Ishikawa (cell line): ENCODE data around the gene CTSC.

Experiments
- CEBPB ChIP-seq: IDR thresholded peaks from 2 replicates; pipeline ENCODE4 v1.6.1; 2012
- EP300 ChIP-seq: IDR thresholded peaks from 2 replicates; pipeline ENCODE4 v1.6.1; 2012; ENCODE audit warnings: borderline replicate concordance
- RAD21 ChIP-seq: IDR thresholded peaks from 2 replicates; pipeline ENCODE4 v1.6.1; 2012; ENCODE audit warnings: low read depth
- TF ChIP-seq, protein P1 (sequence below): IDR thresholded peaks from 2 replicates; pipeline ENCODE4 v1.6.1; 2012
- TF ChIP-seq, protein P2 (sequence below): IDR thresholded peaks from 2 replicates; pipeline ENCODE4 v1.6.1; 2012; ENCODE audit warnings: low read depth, mild to moderate bottlenecking
- TF ChIP-seq, protein P3 (sequence below): IDR thresholded peaks from 2 replicates; pipeline ENCODE4 v1.6.1; 2012

DNA sequence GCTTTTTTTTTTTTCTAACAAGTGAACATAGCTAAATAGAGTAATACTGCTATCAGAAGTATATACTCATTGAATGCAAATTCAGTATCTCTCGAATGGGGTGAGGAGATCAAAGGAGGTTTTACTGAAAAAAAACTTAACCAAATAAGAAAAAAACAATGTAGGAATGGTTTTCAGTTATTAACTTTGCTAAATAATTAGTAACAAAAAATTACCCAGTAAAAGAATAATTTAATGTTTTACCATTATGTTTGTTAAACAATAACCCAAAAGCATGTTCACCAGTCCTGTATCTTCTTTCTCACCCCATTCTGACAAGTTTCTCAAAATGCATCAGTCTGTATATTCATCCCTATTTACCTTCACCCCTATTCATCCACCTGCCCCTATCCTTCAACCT, 22.6 kb upstream of the CTSC start:
- TF ChIP-seq, protein P1, sequence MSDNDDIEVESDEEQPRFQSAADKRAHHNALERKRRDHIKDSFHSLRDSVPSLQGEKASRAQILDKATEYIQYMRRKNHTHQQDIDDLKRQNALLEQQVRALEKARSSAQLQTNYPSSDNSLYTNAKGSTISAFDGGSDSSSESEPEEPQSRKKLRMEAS = no peak
- TF ChIP-seq, protein P2, sequence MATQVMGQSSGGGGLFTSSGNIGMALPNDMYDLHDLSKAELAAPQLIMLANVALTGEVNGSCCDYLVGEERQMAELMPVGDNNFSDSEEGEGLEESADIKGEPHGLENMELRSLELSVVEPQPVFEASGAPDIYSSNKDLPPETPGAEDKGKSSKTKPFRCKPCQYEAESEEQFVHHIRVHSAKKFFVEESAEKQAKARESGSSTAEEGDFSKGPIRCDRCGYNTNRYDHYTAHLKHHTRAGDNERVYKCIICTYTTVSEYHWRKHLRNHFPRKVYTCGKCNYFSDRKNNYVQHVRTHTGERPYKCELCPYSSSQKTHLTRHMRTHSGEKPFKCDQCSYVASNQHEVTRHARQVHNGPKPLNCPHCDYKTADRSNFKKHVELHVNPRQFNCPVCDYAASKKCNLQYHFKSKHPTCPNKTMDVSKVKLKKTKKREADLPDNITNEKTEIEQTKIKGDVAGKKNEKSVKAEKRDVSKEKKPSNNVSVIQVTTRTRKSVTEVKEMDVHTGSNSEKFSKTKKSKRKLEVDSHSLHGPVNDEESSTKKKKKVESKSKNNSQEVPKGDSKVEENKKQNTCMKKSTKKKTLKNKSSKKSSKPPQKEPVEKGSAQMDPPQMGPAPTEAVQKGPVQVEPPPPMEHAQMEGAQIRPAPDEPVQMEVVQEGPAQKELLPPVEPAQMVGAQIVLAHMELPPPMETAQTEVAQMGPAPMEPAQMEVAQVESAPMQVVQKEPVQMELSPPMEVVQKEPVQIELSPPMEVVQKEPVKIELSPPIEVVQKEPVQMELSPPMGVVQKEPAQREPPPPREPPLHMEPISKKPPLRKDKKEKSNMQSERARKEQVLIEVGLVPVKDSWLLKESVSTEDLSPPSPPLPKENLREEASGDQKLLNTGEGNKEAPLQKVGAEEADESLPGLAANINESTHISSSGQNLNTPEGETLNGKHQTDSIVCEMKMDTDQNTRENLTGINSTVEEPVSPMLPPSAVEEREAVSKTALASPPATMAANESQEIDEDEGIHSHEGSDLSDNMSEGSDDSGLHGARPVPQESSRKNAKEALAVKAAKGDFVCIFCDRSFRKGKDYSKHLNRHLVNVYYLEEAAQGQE = no peak
- TF ChIP-seq, protein P3, sequence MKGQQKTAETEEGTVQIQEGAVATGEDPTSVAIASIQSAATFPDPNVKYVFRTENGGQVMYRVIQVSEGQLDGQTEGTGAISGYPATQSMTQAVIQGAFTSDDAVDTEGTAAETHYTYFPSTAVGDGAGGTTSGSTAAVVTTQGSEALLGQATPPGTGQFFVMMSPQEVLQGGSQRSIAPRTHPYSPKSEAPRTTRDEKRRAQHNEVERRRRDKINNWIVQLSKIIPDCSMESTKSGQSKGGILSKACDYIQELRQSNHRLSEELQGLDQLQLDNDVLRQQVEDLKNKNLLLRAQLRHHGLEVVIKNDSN = no peak
- TF ChIP-seq RAD21 (no peak), CEBPB (no peak), EP300 (no peak)
